ENCODE measurements around the gene TPRA1. TPM values are rescaled to one million over a fixed set of nuclear protein-coding genes. Genes with fewer than 3 reads are reported as not detected.

TPRA1 gene
- total RNA-seq, 1 donor from 2014 or later, result 38.4 TPM

DNA sequence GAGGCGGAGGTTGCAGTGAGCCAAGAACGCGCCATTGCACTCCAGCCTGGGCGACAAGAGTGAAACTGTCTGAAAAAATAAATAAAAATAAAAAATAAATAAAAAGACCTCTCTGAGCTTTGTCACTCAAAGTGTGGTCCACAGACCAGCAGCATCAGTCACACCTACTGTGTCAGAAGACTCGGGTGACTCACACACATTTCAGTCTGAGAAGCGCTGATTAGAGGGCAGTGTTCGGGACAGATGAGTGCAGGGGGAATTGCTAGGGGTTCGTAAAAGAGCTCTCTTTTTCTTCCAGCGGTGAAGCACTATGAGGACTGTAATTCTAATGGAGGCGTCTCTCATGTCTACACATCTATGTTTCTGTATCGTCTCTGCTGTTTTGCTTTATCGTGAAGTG, 44.1 kb upstream of the TPRA1 start:
- Histone ChIP-seq H3K36me3 (ENCODE audit: control insufficient read depth, insufficient read depth, low read length) (no peaks in the 10 kb centered on the region), H3K4me3 (ENCODE audit: low read depth, low read length) (no peak overlapping the region), H3K27me3 (ENCODE audit: control insufficient read depth, insufficient read depth, low read length) (peaks cover 11% of the 10 kb centered on the region)
- FAIRE-seq (peak; percentile 68), DNase-seq (ENCODE audit: low read depth) (no peak)
- TF ChIP-seq, protein P1, sequence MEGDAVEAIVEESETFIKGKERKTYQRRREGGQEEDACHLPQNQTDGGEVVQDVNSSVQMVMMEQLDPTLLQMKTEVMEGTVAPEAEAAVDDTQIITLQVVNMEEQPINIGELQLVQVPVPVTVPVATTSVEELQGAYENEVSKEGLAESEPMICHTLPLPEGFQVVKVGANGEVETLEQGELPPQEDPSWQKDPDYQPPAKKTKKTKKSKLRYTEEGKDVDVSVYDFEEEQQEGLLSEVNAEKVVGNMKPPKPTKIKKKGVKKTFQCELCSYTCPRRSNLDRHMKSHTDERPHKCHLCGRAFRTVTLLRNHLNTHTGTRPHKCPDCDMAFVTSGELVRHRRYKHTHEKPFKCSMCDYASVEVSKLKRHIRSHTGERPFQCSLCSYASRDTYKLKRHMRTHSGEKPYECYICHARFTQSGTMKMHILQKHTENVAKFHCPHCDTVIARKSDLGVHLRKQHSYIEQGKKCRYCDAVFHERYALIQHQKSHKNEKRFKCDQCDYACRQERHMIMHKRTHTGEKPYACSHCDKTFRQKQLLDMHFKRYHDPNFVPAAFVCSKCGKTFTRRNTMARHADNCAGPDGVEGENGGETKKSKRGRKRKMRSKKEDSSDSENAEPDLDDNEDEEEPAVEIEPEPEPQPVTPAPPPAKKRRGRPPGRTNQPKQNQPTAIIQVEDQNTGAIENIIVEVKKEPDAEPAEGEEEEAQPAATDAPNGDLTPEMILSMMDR (IDR thresholded peaks at IDR 0.05; ENCODE audit: insufficient read depth, low read length, severe bottlenecking), result no peak

DNA sequence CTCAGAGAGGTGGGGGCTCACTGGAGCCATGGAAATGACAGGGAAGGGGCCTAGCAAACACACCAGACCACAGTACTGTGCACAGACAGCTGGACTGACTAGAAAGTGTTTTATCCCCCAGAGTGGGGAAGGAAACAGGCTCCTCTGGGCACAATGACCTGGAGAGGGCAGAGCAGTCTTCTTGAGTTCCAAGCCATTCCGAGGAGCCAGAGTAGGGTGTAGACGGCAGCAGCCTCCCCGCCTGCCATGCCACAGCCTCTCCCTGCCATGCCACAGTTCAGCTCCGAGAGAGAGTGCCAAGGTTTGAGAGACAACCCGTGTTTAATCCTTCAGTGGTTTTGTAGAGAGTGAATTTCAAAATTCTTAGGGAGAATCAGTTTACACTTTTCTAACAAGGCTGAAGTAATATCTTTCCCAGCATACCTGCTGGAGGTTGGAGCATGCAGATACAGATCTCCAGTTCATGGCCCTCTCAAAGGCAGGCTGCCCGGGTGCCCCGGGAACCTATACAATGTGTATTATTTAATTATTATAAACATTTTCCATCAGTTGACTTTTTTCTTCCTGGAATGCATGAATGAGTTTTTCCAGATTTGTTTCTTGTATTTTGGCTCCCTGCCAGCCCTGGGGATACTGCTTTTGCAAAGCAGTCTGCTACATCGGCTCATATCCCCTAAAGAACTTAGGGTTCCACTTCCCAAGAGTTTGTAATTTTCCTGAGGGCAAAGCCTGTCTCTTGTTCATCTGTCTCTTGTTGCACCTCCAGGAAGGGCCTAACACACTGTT, 41.7 kb upstream of the TPRA1 start:
- Histone ChIP-seq H3K27me3 (ENCODE audit: control insufficient read depth, insufficient read depth, low read length) (peaks cover 16% of the 10 kb centered on the region), H3K36me3 (ENCODE audit: control insufficient read depth, insufficient read depth, low read length) (no peaks in the 10 kb centered on the region), H3K4me3 (ENCODE audit: low read depth, low read length) (no peak overlapping the region)
- TF ChIP-seq, protein P1 (IDR thresholded peaks at IDR 0.05; ENCODE audit: insufficient read depth, low read length, severe bottlenecking), result no peak
- DNase-seq (ENCODE audit: low read depth) (no peak), FAIRE-seq (no peak)

DNA sequence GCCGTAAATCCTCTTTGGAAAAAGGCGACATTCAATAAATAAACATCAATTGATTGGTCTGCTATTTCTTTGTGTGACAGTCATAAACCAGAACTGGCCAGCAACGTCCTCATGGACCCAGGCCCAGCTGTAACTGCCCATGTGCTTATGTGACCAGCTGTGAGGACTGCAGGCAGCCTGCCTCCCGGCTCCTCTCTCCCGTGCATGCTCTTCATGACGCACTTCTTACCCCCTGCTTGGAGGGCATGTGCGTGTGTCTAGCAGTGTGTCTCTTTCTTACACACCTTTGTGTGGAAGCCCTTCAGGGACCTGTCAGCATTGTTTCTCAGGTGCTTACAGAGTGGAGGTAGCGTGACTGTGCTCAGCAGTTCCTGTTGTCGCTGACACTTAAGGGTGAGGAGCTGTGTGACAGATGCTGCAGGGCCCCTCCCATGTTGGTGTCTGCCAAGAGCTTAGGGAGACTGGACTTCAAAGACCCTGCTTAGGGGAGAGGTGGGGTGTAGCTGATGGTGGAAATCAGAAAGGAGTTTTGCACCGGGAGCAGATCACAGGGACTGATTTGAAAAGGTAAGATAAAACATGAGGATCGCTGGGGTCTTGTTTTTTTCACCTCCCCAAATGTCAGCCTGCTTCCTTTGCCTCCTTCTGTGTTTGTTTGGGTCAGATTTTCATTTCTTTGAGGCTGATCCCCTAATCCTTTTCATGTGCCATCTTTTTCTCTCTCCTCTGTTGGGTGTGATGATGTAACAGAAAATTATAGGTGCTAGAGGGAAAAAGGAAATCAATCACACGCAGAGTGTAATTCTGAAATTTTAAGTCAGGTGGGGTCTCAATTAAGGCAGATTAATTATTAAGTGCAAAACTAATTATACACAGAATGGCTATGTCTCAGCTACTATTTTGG, 40.5 kb upstream of the TPRA1 start:
- peaks cover 16% of the 10 kb centered on the region for H3K27me3 ChIP-seq (ENCODE audit: control insufficient read depth, insufficient read depth, low read length)
- DNase-seq (ENCODE audit: low read depth), result no peak
- H3K36me3 ChIP-seq (ENCODE audit: control insufficient read depth, insufficient read depth, low read length), result no peaks in the 10 kb centered on the region
- FAIRE-seq, result no peak
- H3K4me3 ChIP-seq (ENCODE audit: low read depth, low read length), result no peak overlapping the region
- TF ChIP-seq, protein P1 (IDR thresholded peaks at IDR 0.05; ENCODE audit: insufficient read depth, low read length, severe bottlenecking), result no peak

DNA sequence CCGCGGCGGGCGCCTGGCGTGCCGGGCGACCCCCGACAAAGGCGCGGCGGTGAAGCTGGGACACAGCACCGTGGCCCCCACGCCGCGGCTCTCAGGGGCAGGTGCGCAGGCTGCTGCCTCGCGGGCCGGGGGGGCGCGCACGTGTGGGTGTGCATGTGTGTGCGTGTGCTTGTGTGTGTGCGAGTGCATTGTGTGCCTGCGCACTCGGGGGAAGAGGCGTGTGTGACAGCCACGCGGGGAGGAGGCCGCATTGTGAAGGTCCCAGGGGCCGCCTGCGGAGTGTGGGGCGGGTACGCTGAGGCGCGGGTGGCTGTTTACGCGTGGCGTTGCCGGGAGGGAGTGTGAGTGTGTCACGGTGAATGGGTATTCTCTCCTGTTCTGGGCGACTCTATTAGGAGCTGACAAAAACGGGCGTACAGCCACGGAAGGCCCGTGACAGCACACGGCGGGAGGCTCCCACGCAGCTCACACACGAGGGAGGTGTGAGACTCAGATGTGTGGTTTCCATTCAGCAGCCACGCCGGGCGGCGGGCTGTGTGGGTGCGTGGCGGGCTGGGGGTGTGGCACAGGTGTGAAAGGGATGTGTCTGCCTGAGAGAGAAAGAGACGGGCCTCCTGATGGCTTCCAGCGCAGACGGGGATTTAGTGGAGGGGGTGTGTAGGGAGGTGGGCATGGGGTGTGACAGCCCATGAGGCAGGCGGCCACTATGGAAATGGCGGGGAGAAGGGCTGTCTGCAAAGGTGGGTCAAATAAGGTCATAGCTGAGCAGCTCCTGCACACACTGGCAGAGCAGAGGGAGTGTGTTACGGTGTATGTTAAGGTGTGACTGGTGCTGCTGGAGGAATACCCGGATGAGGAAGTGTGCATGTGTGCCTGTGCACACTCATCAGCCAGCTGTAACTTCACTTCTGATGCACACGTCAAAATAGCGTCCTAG, 39.2 kb upstream of the TPRA1 start:
- H3K36me3 ChIP-seq (ENCODE audit: control insufficient read depth, insufficient read depth, low read length), result no peaks in the 10 kb centered on the region
- H3K4me3 ChIP-seq (ENCODE audit: low read depth, low read length), result peak overlapping the region; percentile 39
- peak; percentile 92 for FAIRE-seq
- TF ChIP-seq, protein P1 (IDR thresholded peaks at IDR 0.05; ENCODE audit: insufficient read depth, low read length, severe bottlenecking), result no peak
- DNase-seq (ENCODE audit: low read depth), result no peak
- H3K27me3 ChIP-seq (ENCODE audit: control insufficient read depth, insufficient read depth, low read length), result peaks cover 13% of the 10 kb centered on the region

DNA sequence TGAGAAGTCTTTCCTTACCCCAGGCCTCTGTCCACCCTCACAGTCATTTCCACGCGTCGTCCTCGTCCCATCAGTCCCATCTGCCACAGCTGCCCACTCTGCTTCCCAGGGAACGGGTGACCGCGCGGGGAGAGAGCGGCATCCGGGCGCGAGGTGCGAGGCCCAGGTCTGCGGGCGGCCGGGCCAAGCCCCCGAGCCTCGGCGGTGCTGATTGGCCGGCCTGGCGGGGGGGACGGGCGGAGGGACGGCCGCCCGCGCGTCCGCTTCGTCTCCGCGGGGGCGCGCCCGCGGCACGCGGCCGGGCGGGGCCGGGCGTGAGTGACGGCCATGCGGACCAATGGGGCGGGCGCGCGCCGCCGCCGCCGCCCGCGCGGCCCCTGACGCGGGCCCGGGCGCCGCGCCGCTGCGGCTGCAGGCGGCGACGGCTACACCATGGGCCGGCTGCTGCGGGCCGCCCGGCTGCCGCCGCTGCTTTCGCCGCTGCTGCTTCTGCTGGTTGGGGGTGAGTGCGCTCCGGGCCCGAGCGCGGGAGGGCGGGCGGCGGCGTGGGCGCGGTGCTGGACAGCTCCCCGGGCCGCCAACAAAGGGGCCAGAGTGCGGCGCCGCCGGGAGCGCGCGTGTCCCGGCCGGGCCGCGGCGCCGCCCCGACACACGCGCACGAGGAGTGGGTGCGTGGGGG, 38.4 kb upstream of the TPRA1 start, which contains the start of gene PODXL2:
TSS of gene PODXL2 (plus strand) at position 398 of the 679 bp plus-strand sequence. CDS start at position 433, 35 bp downstream.
- FAIRE-seq, result no peak
- peak within 1 kb of the TSS; percentile 39 for H3K4me3 ChIP-seq (ENCODE audit: low read depth, low read length)
- H3K27me3 ChIP-seq (ENCODE audit: control insufficient read depth, insufficient read depth, low read length), result peaks cover 13% of the 10 kb centered on the region
- H3K36me3 ChIP-seq (ENCODE audit: control insufficient read depth, insufficient read depth, low read length), result no peaks in the 10 kb centered on the region
- no peak for DNase-seq (ENCODE audit: low read depth)
- TF ChIP-seq, protein P1 (IDR thresholded peaks at IDR 0.05; ENCODE audit: insufficient read depth, low read length, severe bottlenecking), result no peak

All from bronchial epithelial cell (primary cell).